ENCODE results near the gene COPS7A. TPM values are rescaled to one million over a fixed set of nuclear protein-coding genes. Genes with fewer than 3 reads are reported as not detected.

COPS7A gene
- total and polyA plus RNA-seq, 9 of the 15 experiments (the other 6 are each of a cell fraction or from before 2014, with no cell fraction given) = 12.7 to 36.0 (median 24.3) TPM

DNA sequence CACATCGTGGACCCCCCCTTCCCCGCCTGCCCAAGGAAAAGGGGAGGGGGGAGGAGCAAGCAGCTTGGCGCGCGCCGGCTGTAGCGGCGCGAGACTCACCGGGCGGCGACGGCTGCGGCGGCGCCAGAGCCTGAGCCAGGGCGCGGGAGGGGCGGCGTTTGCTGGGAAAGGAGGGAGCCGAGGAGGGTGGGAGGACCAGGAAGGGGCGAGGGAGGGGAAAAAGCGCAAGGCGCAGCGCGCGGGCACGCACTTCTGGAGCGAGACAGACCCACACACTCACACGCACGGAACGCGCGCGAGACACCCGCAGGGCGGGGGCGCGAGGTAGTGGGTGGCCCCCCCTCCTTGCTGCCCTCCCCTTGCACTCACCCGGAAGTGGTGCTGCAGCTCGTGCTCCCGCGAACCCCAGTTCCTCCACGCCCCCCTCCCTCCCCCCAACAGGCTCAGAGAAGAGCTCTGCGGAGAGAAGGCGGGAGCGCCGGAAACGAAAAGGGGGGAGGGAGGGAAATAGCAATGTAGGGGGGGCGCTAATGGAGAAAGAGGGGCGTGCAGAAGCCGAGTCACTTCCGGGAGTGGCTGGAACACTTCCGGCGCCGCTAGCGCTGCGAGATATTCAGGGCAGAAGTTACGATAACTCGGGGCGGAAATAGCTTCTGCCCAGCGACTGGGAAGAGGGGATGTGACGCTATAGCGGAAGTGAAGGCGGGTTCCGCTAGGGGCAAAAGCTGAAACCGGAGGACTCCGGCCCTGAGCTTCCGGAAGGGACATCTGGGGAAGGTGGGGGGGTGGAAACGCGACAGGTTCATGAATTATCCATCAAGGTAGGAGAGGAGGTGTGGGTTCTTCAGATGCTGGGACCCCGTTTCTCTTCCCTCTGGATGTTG is 34.6 kb upstream of the COPS7A start, which contains the start of gene ZNF384 (continued):
- TF ChIP-seq OTX1 (CRISPR knock-in tag; IDR thresholded peaks at IDR 0.05) (no peak), SAFB (IDR thresholded peaks at IDR 0.05; ENCODE audit: borderline replicate concordance, low read depth, low read length) (peak; percentile 95), FOXM1 (IDR thresholded peaks at IDR 0.05; ENCODE audit: low read depth) (peak; percentile 35; the same call in 1 of the 2 replicates), FOXM1 (CRISPR knock-in tag; IDR thresholded peaks at IDR 0.05; ENCODE audit: low read depth) (0 out of 2 replicates have a peak, but pooled peaks have one; percentile 75), ZNF140 (CRISPR knock-in tag; IDR thresholded peaks at IDR 0.05) (no peak), FOXA3 (CRISPR knock-in tag; conservative IDR thresholded peaks at IDR 0.05 in 1 of 2, IDR thresholded peaks at IDR 0.05 in 1 of 2) (no peak), ESRRB (CRISPR knock-in tag; IDR thresholded peaks at IDR 0.05; ENCODE audit: borderline replicate concordance) (no peak), MEF2D (tag; conservative IDR thresholded peaks at IDR 0.05; ENCODE audit: low read depth) (no peak), NR2C1 (IDR thresholded peaks at IDR 0.05) (peak; percentile 98), NR2C1 (tag; IDR thresholded peaks at IDR 0.05) (peak; percentile 98), ZNF23 (CRISPR knock-in tag; IDR thresholded peaks at IDR 0.05) (no peak), BRCA1 (IDR thresholded peaks at IDR 0.05) (no peak), BRCA1 (CRISPR knock-in tag; IDR thresholded peaks at IDR 0.05) (no peak), DMBX1 (CRISPR knock-in tag; IDR thresholded peaks at IDR 0.05; ENCODE audit: borderline replicate concordance) (no peak), PRMT5 (CRISPR knock-in tag; IDR thresholded peaks at IDR 0.05) (no peak), MYC (IDR thresholded peaks at IDR 0.05; ENCODE audit: low read depth, low read length) (peak; percentile 35), MYC (CRISPR knock-in tag; IDR thresholded peaks at IDR 0.05; ENCODE audit: borderline replicate concordance, low read depth) (no peak), ZEB2 (IDR thresholded peaks at IDR 0.05) (no peak; the same call in 1 of the 2 replicates), CXXC5 (CRISPR knock-in tag; IDR thresholded peaks at IDR 0.05) (peak; percentile 75), ZNF77 (CRISPR knock-in tag; IDR thresholded peaks at IDR 0.05) (no peak), ZNF174 (CRISPR knock-in tag; IDR thresholded peaks at IDR 0.05) (no peak), SMARCC2 (IDR thresholded peaks at IDR 0.05; ENCODE audit: low read depth) (no peak)
- TF ChIP-seq, protein P1, sequence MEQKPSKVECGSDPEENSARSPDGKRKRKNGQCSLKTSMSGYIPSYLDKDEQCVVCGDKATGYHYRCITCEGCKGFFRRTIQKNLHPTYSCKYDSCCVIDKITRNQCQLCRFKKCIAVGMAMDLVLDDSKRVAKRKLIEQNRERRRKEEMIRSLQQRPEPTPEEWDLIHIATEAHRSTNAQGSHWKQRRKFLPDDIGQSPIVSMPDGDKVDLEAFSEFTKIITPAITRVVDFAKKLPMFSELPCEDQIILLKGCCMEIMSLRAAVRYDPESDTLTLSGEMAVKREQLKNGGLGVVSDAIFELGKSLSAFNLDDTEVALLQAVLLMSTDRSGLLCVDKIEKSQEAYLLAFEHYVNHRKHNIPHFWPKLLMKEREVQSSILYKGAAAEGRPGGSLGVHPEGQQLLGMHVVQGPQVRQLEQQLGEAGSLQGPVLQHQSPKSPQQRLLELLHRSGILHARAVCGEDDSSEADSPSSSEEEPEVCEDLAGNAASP (IDR thresholded peaks at IDR 0.05) = no peak
- TF ChIP-seq, protein P2, sequence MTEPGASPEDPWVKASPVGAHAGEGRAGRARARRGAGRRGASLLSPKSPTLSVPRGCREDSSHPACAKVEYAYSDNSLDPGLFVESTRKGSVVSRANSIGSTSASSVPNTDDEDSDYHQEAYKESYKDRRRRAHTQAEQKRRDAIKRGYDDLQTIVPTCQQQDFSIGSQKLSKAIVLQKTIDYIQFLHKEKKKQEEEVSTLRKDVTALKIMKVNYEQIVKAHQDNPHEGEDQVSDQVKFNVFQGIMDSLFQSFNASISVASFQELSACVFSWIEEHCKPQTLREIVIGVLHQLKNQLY (CRISPR knock-in tag; conservative IDR thresholded peaks at IDR 0.05) = no peak
- TF ChIP-seq, protein P3, sequence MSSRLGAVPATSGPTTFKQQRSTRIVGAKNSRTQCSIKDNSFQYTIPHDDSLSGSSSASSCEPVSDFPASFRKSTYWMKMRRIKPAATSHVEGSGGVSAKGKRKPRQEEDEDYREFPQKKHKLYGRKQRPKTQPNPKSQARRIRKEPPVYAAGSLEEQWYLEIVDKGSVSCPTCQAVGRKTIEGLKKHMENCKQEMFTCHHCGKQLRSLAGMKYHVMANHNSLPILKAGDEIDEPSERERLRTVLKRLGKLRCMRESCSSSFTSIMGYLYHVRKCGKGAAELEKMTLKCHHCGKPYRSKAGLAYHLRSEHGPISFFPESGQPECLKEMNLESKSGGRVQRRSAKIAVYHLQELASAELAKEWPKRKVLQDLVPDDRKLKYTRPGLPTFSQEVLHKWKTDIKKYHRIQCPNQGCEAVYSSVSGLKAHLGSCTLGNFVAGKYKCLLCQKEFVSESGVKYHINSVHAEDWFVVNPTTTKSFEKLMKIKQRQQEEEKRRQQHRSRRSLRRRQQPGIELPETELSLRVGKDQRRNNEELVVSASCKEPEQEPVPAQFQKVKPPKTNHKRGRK (tag; IDR thresholded peaks at IDR 0.05) = no peak
- TF ChIP-seq, protein P4, sequence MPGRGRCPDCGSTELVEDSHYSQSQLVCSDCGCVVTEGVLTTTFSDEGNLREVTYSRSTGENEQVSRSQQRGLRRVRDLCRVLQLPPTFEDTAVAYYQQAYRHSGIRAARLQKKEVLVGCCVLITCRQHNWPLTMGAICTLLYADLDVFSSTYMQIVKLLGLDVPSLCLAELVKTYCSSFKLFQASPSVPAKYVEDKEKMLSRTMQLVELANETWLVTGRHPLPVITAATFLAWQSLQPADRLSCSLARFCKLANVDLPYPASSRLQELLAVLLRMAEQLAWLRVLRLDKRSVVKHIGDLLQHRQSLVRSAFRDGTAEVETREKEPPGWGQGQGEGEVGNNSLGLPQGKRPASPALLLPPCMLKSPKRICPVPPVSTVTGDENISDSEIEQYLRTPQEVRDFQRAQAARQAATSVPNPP (IDR thresholded peaks at IDR 0.05; ENCODE audit: borderline replicate concordance, insufficient read depth, insufficient read length) = no peak

Measured in K562 (cell line).